Stimulated activated CD8-positive, alpha-beta memory T cell treated with anti-CD3 and anti-CD28 coated beads, Interleukin-15, amount 100 ng/mL, for 1 hour (primary cell): ENCODE measurements around the gene FNBP1.

ENCODE experiments used
- DNase-seq: peaks from one replicate; pipeline ENCODE4 v3.0.0-alpha.2; 2020; ENCODE audit warnings: low read depth

Gene FNBP1

GRCh38 chr9:130042885-130043653, at the start of gene FNBP1:
Gene FNBP1 (minus strand): TSS chr9:130043189. CDS start chr9:130042975, 214 bp downstream.
- peak; percentile 56 for DNase-seq

- no peak for DNase-seq
Observed at GRCh38 chr9:130090915-130091314, 47.9 kb upstream of the FNBP1 start.

DNA sequence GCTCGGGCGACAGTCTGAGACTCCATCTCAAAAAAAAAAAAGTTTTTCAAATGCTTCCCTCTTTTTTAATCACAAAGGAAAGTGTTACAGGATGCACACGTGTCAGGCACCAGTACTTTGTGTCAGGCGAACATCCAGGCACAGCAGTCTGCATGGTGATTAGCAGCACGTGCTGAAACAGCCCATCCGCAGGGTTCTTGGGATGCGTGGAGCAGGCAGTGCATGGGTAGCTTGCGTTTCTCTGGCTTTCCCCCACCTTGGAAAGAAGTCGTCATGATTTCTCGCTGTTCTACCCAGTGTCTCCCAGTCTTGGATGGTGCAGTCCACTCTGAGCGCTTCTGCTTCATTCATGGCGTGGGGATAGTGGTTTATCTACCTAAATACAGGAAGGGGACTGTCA, 46.2 kb upstream of the FNBP1 start:
- DNase-seq: no peak

- DNase-seq: no peak
Observed at GRCh38 chr9:130088051-130088450, 45.1 kb upstream of the FNBP1 start.

DNA sequence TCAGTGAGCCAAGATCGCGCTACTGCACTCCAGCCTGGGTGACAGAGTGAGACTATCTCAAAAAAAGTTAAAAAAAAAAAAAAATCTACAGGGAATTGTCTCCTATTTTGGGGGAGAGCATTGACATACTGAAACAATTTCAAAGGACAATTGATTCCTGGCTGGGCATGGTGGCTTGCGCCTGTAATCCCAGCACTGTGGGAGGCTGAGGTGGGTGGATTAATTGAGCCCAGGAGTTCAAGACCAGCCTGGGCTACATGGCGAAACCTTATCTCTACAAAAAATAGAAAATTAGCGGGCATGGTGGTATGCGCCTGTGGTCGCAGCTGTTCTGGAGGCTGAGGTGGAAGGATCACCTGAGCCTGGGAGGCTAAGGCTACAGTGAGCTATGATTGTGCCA, 41.3 kb upstream of the FNBP1 start:
- DNase-seq: no peak

DNA sequence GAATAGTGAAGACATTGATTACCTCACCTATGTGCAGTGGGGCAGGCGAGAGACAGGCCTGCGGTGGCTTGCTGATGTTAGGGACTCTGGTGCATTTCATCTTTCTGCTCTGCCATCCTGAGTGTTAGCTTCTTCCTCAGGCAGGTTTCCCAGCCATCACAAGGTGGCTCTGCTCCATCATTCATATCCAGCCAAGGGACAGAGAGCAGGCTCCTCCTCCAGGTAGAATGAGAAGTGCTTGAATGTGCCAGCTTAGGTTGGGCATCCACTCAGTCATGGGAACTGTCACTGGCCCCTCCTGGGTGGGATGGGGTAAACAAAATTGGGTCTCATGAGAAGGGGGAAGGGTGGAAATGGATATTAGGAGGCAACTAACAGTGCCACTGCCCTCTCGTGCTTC, 35.6 kb upstream of the FNBP1 start:
- DNase-seq: no peak

DNA sequence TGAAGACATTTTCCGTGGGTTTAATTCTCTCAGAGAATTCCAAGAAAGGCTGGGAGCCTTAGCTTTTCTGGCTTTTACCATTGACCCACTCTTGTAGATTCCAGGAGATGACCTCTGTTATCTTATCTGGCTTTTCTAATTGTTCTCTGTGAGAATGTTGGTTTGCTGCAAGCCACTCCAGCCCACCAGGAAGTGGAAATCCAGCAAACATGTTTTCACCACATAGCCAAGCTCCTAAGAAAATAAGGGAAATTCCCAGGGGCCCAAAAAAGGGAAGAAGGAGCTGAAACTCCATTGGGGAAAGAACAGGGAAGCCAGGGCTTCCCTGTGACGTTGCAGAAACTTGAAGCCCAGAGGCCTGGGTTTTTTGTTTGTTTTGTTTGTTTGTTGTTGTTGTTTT, 30.4 kb upstream of the FNBP1 start:
- no peak for DNase-seq

DNA sequence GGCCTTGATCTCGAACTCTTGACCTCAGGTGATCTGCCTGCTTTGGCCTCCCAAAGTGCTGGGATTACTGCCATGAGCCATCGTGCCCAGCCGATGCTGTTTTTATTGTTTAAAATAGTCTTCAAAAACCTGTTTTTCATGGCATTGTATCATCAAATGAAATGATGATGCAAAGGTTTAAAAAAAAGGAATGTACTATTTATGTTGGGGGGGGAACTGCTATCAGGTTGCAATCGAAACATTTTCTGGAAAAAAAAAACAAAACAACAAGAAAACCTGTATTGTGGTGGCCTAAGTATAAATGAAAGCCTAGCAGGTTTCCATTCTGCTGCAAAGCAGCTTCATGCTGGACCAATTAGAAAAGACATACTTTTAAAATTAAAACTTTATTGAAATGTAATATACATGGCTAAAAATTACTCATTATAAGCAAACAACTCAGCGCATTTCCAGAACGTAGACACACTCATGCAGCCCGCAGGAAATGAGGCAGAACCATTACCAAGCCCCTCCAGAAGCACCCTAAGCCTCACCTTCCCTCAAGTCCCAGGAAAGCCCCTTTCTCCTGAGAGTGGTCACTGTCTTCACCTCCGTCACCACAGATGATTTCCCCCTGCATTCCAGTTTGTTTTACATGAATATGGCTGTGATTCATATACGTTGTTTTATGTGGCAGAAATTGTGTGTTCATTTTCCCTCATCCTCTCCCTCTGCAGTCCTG, 29.7 kb upstream of the FNBP1 start:
- no peak for DNase-seq

DNA sequence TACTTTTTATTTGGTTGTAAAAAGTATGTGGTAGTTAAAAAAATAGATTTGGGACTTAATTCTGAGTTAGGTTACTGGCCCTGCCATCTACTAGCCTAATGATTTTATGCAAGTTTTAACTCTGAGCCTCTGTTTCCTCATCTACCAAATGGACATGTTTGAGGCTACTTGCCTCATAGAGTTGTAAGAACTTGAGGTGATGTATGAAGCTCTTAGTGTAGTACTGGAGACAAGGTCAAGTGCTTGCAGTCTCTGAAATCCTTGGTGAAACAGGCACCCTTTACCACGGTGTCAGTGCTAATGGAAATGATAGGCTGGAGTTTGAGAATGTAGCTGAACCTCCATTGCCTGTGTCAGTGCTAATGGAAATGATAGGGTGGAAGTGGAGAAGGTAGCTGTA, 26.1 kb upstream of the FNBP1 start:
- DNase-seq: no peak

- DNase-seq: no peak
Observed at GRCh38 chr9:130064621-130065020, 21.6 kb upstream of the FNBP1 start.

- no peak for DNase-seq
Observed at GRCh38 chr9:130062750-130063149, 19.8 kb upstream of the FNBP1 start.

- no peak for DNase-seq
Observed at GRCh38 chr9:130060296-130060695, 17.3 kb upstream of the FNBP1 start.

DNA sequence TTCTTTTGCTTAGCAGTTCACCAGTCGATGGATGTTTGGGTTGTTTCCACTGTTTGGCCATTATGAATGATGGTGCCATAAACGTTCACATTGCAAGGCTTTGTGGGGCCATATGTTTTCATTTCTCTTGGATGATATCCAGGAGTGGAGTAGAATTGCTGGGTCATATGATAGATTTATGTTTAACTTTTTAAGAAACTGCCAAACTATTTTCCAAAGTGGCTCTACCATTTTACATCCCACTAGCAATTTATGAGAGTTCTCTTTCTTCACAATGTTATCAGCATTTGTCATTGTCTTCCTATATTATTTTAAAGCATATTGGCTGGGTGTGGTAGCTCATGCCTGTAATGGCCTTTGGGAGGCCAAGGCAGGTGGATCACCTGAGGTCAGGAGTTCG, 15.9 kb upstream of the FNBP1 start:
- no peak for DNase-seq

- no peak for DNase-seq
Observed at GRCh38 chr9:130058154-130058553, 15.2 kb upstream of the FNBP1 start.

DNA sequence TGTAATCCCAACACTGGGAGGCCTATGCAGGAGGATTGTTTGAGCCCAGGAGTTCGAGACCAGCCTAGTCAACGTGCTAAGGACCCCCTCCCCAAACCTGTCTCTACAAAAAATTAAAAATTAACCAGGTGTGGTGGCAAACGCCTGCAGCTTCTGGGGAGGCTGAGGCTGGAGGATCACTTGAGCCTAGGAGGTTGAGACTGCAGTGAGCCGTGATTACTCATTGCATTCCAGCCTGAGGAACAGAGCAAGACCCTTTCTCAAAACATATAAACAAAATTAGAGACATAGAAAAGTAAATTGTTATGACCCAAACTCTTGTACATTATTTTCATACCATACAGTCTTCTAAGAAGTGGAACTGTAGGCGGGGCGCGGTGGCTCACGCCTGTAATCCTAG, 11.8 kb upstream of the FNBP1 start:
- no peak for DNase-seq

DNA sequence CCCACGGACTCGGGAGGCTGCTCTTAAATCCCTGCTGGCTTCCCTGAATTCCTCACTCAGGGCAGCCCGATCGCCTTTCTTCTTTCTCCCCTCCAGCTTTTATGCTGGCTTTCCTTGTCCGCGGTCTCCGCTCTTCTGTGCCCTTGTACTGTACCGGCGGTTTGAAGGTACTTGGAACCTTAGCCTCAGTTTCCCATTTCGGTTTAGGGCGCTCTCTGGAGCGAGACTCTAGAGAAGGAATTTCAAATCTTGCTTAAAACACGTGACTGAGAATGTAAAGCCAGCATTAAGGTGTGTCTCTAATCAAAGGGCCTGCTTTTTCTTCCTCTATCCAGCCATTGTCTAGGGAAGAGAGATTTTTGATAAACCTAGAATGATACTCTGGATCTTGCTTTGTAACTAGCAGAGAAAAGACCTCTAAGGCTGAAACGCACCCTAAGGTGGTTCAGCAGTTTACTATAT, 11.4 kb upstream of the FNBP1 start:
- no peak for DNase-seq

GRCh38 chr9:130053504-130054324, 10.7 kb upstream of the FNBP1 start, which contains the start of gene GPR107:
Gene GPR107 (plus strand): TSS chr9:130053906. CDS start chr9:130053933, 27 bp downstream.
- peak; percentile 54 for DNase-seq

DNA sequence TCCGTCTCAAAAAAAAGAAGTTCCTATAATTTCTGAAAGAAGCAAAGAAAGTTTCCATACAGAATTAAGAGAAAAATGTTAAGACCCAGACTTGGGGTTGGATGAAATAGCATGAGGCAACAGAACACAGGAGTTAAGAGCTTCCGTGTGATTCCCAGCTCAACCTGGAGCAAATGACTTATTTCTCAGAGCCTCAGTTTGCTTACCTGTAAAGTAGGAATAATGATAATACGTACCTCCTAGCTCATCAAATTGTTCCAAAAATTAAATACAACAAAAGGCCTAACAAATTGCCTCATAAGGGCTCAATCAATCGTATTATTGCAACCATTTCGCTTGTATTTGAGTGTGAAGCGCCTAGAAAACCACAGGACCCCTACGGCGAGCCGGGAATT, 10.1 kb upstream of the FNBP1 start:
- DNase-seq: no peak

GRCh38 chr9:130051855-130052254, 8.9 kb upstream of the FNBP1 start:
- no peak for DNase-seq

DNA sequence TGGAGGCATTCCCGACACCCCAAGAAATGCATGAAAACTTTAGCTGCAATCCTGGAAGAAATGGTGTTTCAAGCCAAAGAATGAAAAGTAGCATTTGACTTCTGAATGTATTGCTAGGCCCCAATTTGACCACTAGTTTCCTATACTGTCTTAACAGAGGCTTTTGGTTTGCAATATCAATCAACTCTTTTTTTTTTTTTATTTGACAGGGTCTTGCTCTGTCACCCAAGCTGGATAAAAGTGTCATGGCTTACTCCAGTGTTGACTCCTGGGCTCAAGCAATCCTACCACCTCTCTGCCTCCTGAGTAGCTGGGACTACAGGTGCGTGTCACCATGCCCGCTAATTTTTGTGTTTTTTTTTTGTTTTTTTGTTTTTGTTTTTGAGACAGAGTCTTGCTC, 7.5 kb upstream of the FNBP1 start:
- no peak for DNase-seq

DNA sequence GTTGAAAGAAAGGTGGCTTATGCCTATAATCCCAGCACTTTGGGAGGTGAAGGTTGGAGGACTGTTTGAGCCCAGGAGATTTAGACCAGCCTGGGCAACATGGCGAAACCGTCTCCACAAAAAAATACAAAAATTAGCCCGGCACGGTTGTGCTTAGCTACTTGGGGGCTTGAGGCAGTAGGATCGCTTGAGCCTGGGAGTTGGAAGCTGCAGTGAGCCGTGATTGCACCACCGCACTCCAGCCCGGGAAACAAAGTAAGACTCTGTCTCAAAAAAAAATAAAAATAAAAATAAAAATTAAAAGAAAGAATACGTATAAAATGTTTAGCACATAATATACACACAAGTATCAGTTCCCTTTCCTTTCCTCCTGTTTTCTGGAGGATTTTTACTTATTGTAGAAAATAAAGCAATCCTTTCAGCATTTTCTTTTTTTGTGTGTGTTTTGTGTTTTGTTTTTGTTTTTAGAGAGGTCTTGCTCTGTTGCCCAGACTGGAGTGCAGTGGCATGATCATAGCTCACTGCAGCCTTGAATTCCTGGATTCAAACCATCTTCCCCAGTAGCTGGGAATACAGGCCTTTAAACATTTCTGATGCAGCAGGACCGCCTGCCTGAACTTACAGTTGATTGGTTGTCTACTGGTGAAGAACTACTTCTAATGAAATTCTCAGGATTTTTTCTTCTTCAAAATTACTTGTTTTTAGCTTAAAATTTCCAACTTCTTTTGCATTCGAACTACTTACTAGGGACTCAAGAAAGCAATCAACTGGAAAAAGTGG, 6.6 kb upstream of the FNBP1 start:
- DNase-seq: no peak
